ENCODE results near the gene NOC4L.

GRCh38 chr12:132166093-132166492, 21.8 kb downstream of the NOC4L start:
- TF ChIP-seq CTCF (IDR thresholded peaks at IDR 0.05; ENCODE audit: insufficient read depth, low read length, poor library complexity, severe bottlenecking): no peak
- no peak for TF ChIP-seq EZH2phosphoT487 (conservative IDR thresholded peaks at IDR 0.05; ENCODE audit: low read length)

Measured in SU-DHL-6 (cell line).